ENCODE measurements around the gene STH. TPM values are rescaled to one million over a fixed set of nuclear protein-coding genes. Genes with fewer than 3 reads are reported as not detected.

Gene STH
- total and polyA plus RNA-seq, 2 donors from 2014 or later: not detected

GRCh38 chr17:45996282-45996937 is 2.6 kb upstream of the STH start:
- H3K27ac ChIP-seq (ENCODE audit: low read depth in 2 of 2, low read length in 2 of 2): no peak overlapping the region
- intact Hi-C loops (cut with DNase I): no loop called here
- H3K27me3 ChIP-seq (ENCODE audit: control insufficient read depth, insufficient read depth, low read length): no peaks in the 10 kb centered on the region
- H3K9me3 ChIP-seq (ENCODE audit: control insufficient read depth in 2 of 3, insufficient read depth in 1 of 3, low read length in 3 of 3): no peaks in the 10 kb centered on the region
- FAIRE-seq (no peak), DNase-seq (no peak)
- H3K9ac ChIP-seq (ENCODE audit: low read length in 3 of 3): no peak overlapping the region
- TF ChIP-seq, protein P1, sequence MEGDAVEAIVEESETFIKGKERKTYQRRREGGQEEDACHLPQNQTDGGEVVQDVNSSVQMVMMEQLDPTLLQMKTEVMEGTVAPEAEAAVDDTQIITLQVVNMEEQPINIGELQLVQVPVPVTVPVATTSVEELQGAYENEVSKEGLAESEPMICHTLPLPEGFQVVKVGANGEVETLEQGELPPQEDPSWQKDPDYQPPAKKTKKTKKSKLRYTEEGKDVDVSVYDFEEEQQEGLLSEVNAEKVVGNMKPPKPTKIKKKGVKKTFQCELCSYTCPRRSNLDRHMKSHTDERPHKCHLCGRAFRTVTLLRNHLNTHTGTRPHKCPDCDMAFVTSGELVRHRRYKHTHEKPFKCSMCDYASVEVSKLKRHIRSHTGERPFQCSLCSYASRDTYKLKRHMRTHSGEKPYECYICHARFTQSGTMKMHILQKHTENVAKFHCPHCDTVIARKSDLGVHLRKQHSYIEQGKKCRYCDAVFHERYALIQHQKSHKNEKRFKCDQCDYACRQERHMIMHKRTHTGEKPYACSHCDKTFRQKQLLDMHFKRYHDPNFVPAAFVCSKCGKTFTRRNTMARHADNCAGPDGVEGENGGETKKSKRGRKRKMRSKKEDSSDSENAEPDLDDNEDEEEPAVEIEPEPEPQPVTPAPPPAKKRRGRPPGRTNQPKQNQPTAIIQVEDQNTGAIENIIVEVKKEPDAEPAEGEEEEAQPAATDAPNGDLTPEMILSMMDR (IDR thresholded peaks at IDR 0.05; ENCODE audit: borderline replicate concordance, extremely low read depth, insufficient read depth): no peak
- no peaks in the 10 kb centered on the region for H3K4me1 ChIP-seq (ENCODE audit: control insufficient read depth in 2 of 3, insufficient read depth in 2 of 3, low read depth in 1 of 3, low read length in 3 of 3)
- no peak overlapping the region for H3K4me3 ChIP-seq (ENCODE audit: low read length in 3 of 3)
- H3K36me3 ChIP-seq (ENCODE audit: control insufficient read depth in 2 of 3, insufficient read depth in 3 of 3, low read length in 3 of 3): peaks cover 0 to 5% (median 0%) of the 10 kb centered on the region in 3 donors

DNA sequence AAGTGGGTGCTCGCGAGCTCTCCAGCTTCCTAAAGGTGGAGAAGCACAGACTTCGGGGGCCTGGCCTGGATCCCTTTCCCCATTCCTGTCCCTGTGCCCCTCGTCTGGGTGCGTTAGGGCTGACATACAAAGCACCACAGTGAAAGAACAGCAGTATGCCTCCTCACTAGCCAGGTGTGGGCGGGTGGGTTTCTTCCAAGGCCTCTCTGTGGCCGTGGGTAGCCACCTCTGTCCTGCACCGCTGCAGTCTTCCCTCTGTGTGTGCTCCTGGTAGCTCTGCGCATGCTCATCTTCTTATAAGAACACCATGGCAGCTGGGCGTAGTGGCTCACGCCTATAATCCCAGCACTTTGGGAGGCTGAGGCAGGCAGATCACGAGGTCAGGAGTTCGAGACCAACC is 1.9 kb upstream of the STH start:
- intact Hi-C loops (cut with DNase I): no loop called here
- FAIRE-seq (no peak), DNase-seq (no peak)
- Histone ChIP-seq H3K27me3 (ENCODE audit: control insufficient read depth, insufficient read depth, low read length) (no peaks in the 10 kb centered on the region), H3K9ac (ENCODE audit: low read length in 3 of 3) (no peak overlapping the region), H3K4me3 (ENCODE audit: low read length in 3 of 3) (no peak overlapping the region), H3K4me1 (ENCODE audit: control insufficient read depth in 2 of 3, insufficient read depth in 2 of 3, low read depth in 1 of 3, low read length in 3 of 3) (no peaks in the 10 kb centered on the region), H3K9me3 (ENCODE audit: control insufficient read depth in 2 of 3, insufficient read depth in 1 of 3, low read length in 3 of 3) (no peaks in the 10 kb centered on the region), H3K36me3 (ENCODE audit: control insufficient read depth in 2 of 3, insufficient read depth in 3 of 3, low read length in 3 of 3) (peaks cover 0 to 5% (median 0%) of the 10 kb centered on the region in 3 donors), H3K27ac (ENCODE audit: low read depth in 2 of 2, low read length in 2 of 2) (no peak overlapping the region)
- TF ChIP-seq, protein P1 (IDR thresholded peaks at IDR 0.05; ENCODE audit: borderline replicate concordance, extremely low read depth, insufficient read depth): no peak

GRCh38 chr17:45997624-45998023 is 1.4 kb upstream of the STH start:
- Histone ChIP-seq H3K9ac (ENCODE audit: low read length in 3 of 3) (no peak overlapping the region), H3K27me3 (ENCODE audit: control insufficient read depth, insufficient read depth, low read length) (no peaks in the 10 kb centered on the region), H3K9me3 (ENCODE audit: control insufficient read depth in 2 of 3, insufficient read depth in 1 of 3, low read length in 3 of 3) (no peaks in the 10 kb centered on the region), H3K4me1 (ENCODE audit: control insufficient read depth in 2 of 3, insufficient read depth in 2 of 3, low read depth in 1 of 3, low read length in 3 of 3) (no peaks in the 10 kb centered on the region), H3K27ac (ENCODE audit: low read depth in 2 of 2, low read length in 2 of 2) (no peak overlapping the region), H3K4me3 (ENCODE audit: low read length in 3 of 3) (no peak overlapping the region), H3K36me3 (ENCODE audit: control insufficient read depth in 2 of 3, insufficient read depth in 3 of 3, low read length in 3 of 3) (peaks cover 0 to 5% (median 0%) of the 10 kb centered on the region in 3 donors)
- TF ChIP-seq, protein P1 (IDR thresholded peaks at IDR 0.05; ENCODE audit: borderline replicate concordance, extremely low read depth, insufficient read depth): no peak
- no peak for FAIRE-seq
- intact Hi-C loops (cut with DNase I): no loop called here
- no peak for DNase-seq
